IPS-20b (cell line): ENCODE results near the gene ITGB5.
"Not testable (repeated sequence)": the region's sequence is repeated elsewhere in the genome, so short reads cannot be mapped to it uniquely, and the experiment has no call there.

Experiments used
- H3K27ac ChIP-seq: one replicate; pipeline ENCODE4 v1.5.1; 2013; ENCODE audit warnings: low read length
- H3K27me3 ChIP-seq: 2 replicates; pipeline ENCODE4 v1.6.1; 2013; ENCODE audit warnings: mild to moderate bottlenecking, low read length, inconsistent platforms; ENCODE audit not compliant: insufficient read depth
- H3K36me3 ChIP-seq: 2 replicates; pipeline ENCODE4 v1.6.1; 2013; ENCODE audit warnings: low read depth, mild to moderate bottlenecking, inconsistent platforms, low read length, moderate library complexity; ENCODE audit not compliant: insufficient read depth
- H3K4me1 ChIP-seq: 2 replicates; pipeline ENCODE4 v1.6.1; 2013; ENCODE audit warnings: mild to moderate bottlenecking, control low read depth, inconsistent platforms, low read length, moderate library complexity; ENCODE audit not compliant: insufficient read depth
- H3K4me3 ChIP-seq: 2 replicates; pipeline ENCODE4 v1.5.1; 2013; ENCODE audit warnings: mild to moderate bottlenecking, low read length, inconsistent platforms
- H3K9ac ChIP-seq: 2 replicates; pipeline ENCODE4 v1.6.1; 2013; ENCODE audit warnings: low read depth, mild to moderate bottlenecking, inconsistent platforms, low read length, moderate library complexity
- H3K9me3 ChIP-seq: 2 replicates; pipeline ENCODE4 v1.6.1; 2013; ENCODE audit warnings: mild to moderate bottlenecking, low read depth, low read length, inconsistent platforms; ENCODE audit not compliant: insufficient read depth

ITGB5 gene

DNA sequence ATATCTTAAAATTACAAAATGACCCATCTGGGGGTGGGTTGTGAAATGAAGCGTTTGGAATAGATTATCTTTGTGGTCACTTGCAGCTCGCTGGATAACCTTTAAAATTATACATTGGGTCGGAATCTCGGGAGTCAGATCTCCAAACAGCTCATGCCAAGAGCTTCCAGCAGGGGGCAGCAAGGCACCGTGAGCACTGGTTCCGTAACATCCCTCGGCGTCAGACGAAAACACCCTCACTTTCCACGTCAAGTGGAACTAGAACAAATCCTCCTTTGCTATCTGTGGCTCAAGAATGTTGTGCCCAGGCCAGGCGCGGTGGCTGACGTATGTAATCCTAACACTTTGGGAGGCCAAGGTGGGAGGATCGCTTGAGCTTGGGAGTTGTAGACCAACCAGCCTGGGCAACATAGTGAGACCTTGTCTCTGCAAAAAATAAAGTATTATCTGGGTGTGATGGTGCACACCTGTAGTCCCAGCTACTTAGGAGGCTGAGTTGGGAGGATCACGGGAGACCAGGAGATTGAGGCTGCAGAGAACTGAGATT lies 125.8 kb downstream of the ITGB5 start:
- H3K4me1 ChIP-seq: peaks cover 6% of the 10 kb centered on the region
- no peaks in the 10 kb centered on the region for H3K9me3 ChIP-seq
- H3K9ac ChIP-seq: no peak overlapping the region
- H3K36me3 ChIP-seq: peaks cover 37% of the 10 kb centered on the region
- H3K27me3 ChIP-seq: no peaks in the 10 kb centered on the region
- no peak overlapping the region for H3K4me3 ChIP-seq
- no peak overlapping the region for H3K27ac ChIP-seq

GRCh38 chr3:124760601-124761000 lies 126.6 kb downstream of the ITGB5 start:
- Histone ChIP-seq H3K27ac (no peak overlapping the region), H3K4me3 (no peak overlapping the region), H3K27me3 (no peaks in the 10 kb centered on the region), H3K9me3 (no peaks in the 10 kb centered on the region), H3K36me3 (peaks cover 31% of the 10 kb centered on the region), H3K9ac (no peak overlapping the region), H3K4me1 (peaks cover 6% of the 10 kb centered on the region)

DNA sequence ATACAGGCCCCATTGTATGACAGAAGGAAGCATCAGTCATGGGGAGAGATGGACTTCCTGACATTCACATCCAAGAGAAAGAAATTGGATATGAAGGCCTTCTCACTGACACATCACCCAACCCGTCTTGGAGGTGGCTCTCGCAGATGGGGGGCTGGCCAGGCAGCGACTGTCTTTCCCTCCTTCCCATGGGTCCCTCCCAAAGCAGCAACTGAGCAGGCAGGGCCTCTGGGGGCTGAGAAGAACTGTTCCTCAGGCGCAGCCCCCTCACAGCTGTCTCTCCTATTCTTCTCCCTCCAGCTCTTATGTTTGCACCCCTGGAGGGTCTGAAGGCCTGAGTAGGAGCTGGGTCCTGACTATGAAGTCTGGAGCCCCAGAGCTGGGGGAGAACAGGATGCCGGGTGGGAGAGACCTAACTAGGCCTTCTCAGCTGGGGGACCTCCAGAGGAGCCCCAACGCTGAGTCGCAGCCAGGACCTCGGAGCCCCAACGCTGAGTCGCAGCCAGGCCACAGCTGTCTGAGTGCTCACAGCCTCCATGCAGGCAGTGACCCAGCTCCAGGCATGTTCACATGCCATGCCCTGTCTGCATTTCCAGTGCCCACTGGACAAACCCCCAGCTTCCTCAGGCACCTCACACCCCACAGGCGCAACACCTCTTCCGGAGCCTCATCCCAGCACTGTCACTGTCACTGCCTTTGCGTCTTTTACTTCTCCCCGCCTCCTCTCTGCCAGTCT lies 127.3 kb downstream of the ITGB5 start:
- Histone ChIP-seq H3K36me3 (peaks cover 23% of the 10 kb centered on the region), H3K27ac (no peak overlapping the region), H3K27me3 (no peaks in the 10 kb centered on the region), H3K4me3 (no peak overlapping the region), H3K4me1 (peaks cover 6% of the 10 kb centered on the region), H3K9me3 (no peaks in the 10 kb centered on the region), H3K9ac (no peak overlapping the region)

- peaks cover 15% of the 10 kb centered on the region for H3K36me3 ChIP-seq
- no peak overlapping the region for H3K9ac ChIP-seq
- H3K4me1 ChIP-seq: peaks cover 6% of the 10 kb centered on the region
- no peaks in the 10 kb centered on the region for H3K27me3 ChIP-seq
- H3K4me3 ChIP-seq: no peak overlapping the region
- no peaks in the 10 kb centered on the region for H3K9me3 ChIP-seq
- H3K27ac ChIP-seq: no peak overlapping the region
Observed at GRCh38 chr3:124758851-124759635, 128.1 kb downstream of the ITGB5 start.

DNA sequence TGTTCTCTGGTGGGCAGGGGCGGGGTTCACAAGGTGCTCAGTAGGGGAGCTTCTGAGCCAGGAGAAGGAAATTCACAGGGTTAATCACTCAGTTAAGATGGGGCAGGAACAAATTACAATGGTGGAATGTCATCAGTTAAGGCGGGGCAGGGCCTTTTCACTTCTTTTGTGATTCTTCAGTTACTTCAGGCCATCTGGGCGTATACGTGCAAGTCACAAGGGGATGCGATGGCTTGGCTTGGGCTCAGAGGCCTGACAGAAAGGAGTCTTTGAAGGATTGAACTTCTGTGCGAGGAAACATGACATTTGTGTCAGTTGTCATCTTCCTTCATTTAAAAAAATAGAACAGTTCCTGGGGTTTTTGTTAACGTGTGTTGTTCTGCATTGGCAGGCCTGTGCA lies 129.2 kb downstream of the ITGB5 start:
- not testable (repeated sequence) for H3K27ac ChIP-seq, H3K9me3 ChIP-seq, H3K9ac ChIP-seq, H3K4me1 ChIP-seq, H3K36me3 ChIP-seq, H3K4me3 ChIP-seq, H3K27me3 ChIP-seq

- Histone ChIP-seq H3K9ac (no peak overlapping the region), H3K4me3 (no peak overlapping the region), H3K4me1 (peaks cover 3% of the 10 kb centered on the region; the same call in 1 of the 2 replicates), H3K9me3 (no peaks in the 10 kb centered on the region), H3K27me3 (no peaks in the 10 kb centered on the region), H3K27ac (no peak overlapping the region), H3K36me3 (peaks cover 6% of the 10 kb centered on the region; the same call in 1 of the 2 replicates)
Observed at GRCh38 chr3:124752051-124752450, 135.1 kb downstream of the ITGB5 start.

GRCh38 chr3:124751501-124751900 lies 135.7 kb downstream of the ITGB5 start:
- H3K36me3 ChIP-seq: peaks cover 11% of the 10 kb centered on the region; the same call in 1 of the 2 replicates
- H3K27ac ChIP-seq: no peak overlapping the region
- no peak overlapping the region for H3K4me3 ChIP-seq
- peaks cover 3% of the 10 kb centered on the region; the same call in 1 of the 2 replicates for H3K4me1 ChIP-seq
- H3K27me3 ChIP-seq: no peaks in the 10 kb centered on the region
- no peaks in the 10 kb centered on the region for H3K9me3 ChIP-seq
- no peak overlapping the region for H3K9ac ChIP-seq

DNA sequence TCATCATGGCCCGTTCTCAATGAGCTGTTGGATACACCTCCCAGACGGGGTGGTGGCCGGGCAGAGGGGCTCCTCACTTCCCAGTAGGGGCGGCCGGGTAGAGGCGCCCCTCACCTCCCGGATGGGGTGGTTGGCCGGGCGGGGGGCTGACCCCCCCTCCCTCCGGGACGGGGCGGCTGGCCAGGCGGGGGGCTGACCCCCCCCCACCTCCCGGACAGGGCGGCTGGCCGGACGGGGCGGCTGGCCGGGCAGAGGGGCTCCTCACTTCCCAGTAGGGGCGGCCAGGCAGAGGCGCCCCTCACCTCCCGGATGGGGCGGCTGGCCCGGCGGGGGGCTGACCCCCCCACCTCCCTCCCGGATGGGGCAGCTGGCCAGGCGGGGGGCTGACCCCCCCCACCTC lies 137.3 kb downstream of the ITGB5 start:
- H3K9me3 ChIP-seq, H3K27me3 ChIP-seq, H3K4me3 ChIP-seq, H3K27ac ChIP-seq, H3K9ac ChIP-seq, H3K4me1 ChIP-seq: not testable (repeated sequence)
- peaks cover 28% of the 10 kb centered on the region for H3K36me3 ChIP-seq

- no peak overlapping the region for H3K27ac ChIP-seq
- H3K36me3 ChIP-seq: peaks cover 39% of the 10 kb centered on the region
- no peak overlapping the region for H3K4me3 ChIP-seq
- no peak overlapping the region for H3K9ac ChIP-seq
- peaks cover 3% of the 10 kb centered on the region; the same call in 1 of the 2 replicates for H3K4me1 ChIP-seq
- no peaks in the 10 kb centered on the region for H3K27me3 ChIP-seq
- H3K9me3 ChIP-seq: no peaks in the 10 kb centered on the region
Observed at GRCh38 chr3:124748560-124749198, 138.5 kb downstream of the ITGB5 start.

DNA sequence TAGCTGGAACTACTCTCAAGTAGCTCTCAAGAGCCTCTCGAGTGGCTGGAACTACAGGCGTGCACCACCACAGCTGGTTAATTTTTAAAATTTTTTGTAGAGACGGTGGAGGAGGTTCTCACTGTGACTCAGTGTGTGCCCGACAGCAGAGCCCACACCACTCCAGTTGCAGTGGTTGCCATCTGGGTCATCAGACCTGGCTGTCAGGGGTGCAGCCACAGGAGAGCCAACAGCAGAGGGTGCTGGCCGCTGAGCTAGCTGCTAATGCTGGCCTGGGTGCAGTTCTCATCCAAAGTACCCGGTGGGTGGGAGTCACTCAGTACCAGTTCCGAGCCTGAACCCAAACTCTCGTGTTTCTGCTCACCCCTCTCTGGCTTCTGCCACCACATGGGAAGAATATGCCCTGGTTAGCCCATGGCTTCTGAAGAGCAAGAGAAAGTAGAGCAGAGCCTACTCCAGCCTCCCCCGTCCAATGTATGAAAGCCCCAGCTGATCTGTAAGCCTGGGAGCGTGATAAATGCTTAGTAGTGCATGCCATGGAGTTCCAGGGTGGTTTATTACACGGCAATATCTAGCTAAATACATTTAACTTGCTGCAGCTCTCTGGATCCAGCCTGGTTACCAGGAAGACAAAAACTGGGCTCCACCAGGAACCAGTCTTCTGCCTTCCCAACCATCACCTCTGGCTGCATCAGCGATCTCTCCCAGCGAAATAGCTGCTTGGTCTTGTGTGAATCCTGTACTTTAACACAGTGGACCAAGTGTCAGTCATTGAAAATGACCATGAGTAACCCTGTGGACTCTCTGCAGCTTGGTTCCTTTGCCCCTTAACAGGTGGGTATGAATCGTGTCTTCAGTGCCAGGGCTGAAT lies 139.8 kb downstream of the ITGB5 start:
- no peak overlapping the region for H3K4me3 ChIP-seq
- H3K27ac ChIP-seq: no peak overlapping the region
- H3K4me1 ChIP-seq: peaks cover 3% of the 10 kb centered on the region; the same call in 1 of the 2 replicates
- H3K9me3 ChIP-seq: no peaks in the 10 kb centered on the region
- no peaks in the 10 kb centered on the region for H3K27me3 ChIP-seq
- H3K36me3 ChIP-seq: peaks cover 47% of the 10 kb centered on the region
- no peak overlapping the region for H3K9ac ChIP-seq

DNA sequence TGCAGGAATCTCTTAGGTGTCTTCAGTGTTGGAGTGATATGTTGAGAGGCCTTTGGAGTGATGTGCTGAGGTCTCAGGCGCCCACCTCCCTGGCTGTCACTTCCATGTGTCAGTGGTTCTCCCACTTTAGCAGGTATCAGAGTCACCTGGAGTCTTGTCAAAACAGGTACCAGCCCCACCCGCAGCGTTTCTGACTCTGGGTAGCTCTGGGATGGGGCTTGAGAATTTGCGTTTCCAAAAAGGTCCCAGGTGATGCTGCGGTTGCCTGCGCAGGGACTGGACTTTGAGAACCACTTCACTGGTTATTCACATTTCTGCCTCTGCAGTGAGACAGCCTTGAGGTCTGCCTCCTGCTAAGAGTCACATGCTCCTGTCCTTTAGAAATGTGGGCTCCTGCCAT lies 141.4 kb downstream of the ITGB5 start:
- H3K4me1 ChIP-seq: no peaks in the 10 kb centered on the region
- H3K27ac ChIP-seq: no peak overlapping the region
- H3K4me3 ChIP-seq: no peak overlapping the region
- peaks cover 63% of the 10 kb centered on the region for H3K36me3 ChIP-seq
- H3K27me3 ChIP-seq: no peaks in the 10 kb centered on the region
- H3K9me3 ChIP-seq: no peaks in the 10 kb centered on the region
- no peak overlapping the region for H3K9ac ChIP-seq
